ENCODE measurements around the gene C2orf66. TPM values are rescaled to one million over a fixed set of nuclear protein-coding genes. Genes with fewer than 3 reads are reported as not detected.

C2orf66 gene
- total RNA-seq, 4 donors from 2014 or later, result 0.18 TPM; not detected in 3

DNA sequence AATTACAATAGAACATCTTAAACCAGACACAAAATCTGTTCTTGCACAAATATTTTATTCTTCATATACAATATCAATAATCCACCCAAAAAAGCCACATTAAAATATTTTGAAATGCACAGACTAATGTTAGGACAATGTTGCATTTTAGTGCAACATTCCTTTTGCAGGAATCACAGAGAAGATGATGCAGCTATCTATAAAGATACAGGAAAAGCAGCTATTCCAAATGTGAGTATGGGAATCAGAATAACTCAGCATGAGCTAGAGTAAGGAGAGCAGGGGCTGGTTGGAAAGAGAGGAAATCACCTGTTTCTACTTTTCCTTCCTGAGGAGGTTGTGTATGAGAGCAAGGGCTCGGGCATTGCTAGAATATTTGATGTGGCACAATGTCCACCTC is 4.8 kb downstream of the C2orf66 start:
- H3K4me3 ChIP-seq, result no peak overlapping the region
- intact Hi-C loops (cut with DNase I), result no loop called here
- 47 to 60% methylated on average over 1 of the region's 1 CpG for WGBS, 2 donors
- H3K9me3 ChIP-seq, result no peaks in the 10 kb centered on the region
- TF ChIP-seq POLR2A (IDR thresholded peaks at IDR 0.05), result no peak
- TF ChIP-seq, protein P1, sequence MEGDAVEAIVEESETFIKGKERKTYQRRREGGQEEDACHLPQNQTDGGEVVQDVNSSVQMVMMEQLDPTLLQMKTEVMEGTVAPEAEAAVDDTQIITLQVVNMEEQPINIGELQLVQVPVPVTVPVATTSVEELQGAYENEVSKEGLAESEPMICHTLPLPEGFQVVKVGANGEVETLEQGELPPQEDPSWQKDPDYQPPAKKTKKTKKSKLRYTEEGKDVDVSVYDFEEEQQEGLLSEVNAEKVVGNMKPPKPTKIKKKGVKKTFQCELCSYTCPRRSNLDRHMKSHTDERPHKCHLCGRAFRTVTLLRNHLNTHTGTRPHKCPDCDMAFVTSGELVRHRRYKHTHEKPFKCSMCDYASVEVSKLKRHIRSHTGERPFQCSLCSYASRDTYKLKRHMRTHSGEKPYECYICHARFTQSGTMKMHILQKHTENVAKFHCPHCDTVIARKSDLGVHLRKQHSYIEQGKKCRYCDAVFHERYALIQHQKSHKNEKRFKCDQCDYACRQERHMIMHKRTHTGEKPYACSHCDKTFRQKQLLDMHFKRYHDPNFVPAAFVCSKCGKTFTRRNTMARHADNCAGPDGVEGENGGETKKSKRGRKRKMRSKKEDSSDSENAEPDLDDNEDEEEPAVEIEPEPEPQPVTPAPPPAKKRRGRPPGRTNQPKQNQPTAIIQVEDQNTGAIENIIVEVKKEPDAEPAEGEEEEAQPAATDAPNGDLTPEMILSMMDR (IDR thresholded peaks at IDR 0.05), result no peak
- no peak overlapping the region for H3K27ac ChIP-seq
- peaks cover 0 to 17% (median 0%) of the 10 kb centered on the region in 4 donors for H3K27me3 ChIP-seq
- DNase-seq, result no peak
- H3K36me3 ChIP-seq, result no peaks in the 10 kb centered on the region
- H3K4me1 ChIP-seq, result peaks cover 0 to 8% (median 7%) of the 10 kb centered on the region in 3 donors

DNA sequence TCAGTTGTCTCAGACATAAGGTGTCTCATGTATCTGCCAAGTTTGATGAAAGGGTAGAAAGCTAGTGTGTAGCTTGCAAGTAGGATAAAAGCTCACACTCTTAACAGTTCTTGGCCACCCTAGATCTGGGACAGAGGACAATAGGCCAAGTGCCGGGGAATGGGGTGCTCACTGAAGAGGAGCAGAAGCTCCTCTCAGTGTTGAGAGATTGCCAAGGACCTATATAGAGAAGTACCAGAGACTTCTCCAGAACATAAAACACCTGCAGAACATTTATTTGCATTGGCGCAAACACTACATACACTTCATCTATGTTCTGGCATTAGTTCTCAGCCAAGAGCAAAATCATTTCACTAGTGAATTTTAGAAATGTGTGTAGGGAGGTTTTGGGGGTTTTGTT is 6.8 kb downstream of the C2orf66 start:
- Histone ChIP-seq H3K4me3 (no peak overlapping the region), H3K27ac (no peak overlapping the region), H3K36me3 (peaks cover 0 to 5% (median 0%) of the 10 kb centered on the region in 3 donors), H3K9me3 (no peaks in the 10 kb centered on the region), H3K4me1 (peaks cover 5 to 25% (median 16%) of the 10 kb centered on the region in 3 donors), H3K27me3 (peaks cover 0 to 17% (median 0%) of the 10 kb centered on the region in 4 donors)
- TF ChIP-seq, protein P1 (IDR thresholded peaks at IDR 0.05), result no peak
- TF ChIP-seq POLR2A (IDR thresholded peaks at IDR 0.05), result no peak
- intact Hi-C loops (cut with DNase I), result no loop called here
- DNase-seq, result no peak
- 72 to 97% methylated on average over 2 of the region's 2 CpGs for WGBS, 2 donors

DNA sequence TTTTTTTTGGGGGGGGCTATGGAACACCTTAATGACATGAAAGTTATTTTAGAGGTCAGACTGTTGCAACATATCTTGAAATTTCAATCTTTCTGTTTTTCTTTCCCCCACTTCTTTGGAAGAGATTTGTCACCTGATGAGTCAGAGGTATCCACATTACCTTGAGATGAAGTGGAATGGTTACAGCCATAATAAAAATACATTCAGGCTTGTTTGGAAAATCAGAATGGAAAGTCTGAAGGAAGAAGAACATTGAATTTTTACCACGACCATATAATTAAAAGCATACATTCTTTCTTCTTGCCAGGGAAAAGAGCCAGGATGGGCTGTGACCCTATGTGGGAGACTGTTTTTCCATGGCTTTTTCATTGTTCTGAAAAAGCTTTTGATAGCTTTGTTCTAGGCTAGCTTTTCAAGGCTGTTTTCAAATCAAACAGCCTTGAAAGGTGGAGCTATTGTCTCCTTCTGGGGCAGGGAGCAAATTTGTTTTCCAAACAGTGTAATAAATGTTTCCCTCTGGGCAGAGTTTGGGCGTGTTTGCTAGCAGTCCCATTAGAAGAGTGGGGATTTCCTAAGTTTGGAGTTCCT is 7.4 kb downstream of the C2orf66 start:
- H3K27ac ChIP-seq, result no peak overlapping the region
- intact Hi-C loops (cut with DNase I), result no loop called here
- DNase-seq, result no peak
- peaks cover 0 to 11% (median 0%) of the 10 kb centered on the region in 3 donors for H3K36me3 ChIP-seq
- 17 to 22% methylated on average over 2 of the region's 2 CpGs for WGBS, 2 donors
- H3K4me3 ChIP-seq, result no peak overlapping the region
- H3K27me3 ChIP-seq, result peaks cover 0 to 17% (median 0%) of the 10 kb centered on the region in 4 donors
- peaks cover 5 to 29% (median 16%) of the 10 kb centered on the region in 3 donors for H3K4me1 ChIP-seq
- H3K9me3 ChIP-seq, result no peaks in the 10 kb centered on the region
- TF ChIP-seq POLR2A (IDR thresholded peaks at IDR 0.05), result no peak
- TF ChIP-seq, protein P1 (IDR thresholded peaks at IDR 0.05), result no peak

DNA sequence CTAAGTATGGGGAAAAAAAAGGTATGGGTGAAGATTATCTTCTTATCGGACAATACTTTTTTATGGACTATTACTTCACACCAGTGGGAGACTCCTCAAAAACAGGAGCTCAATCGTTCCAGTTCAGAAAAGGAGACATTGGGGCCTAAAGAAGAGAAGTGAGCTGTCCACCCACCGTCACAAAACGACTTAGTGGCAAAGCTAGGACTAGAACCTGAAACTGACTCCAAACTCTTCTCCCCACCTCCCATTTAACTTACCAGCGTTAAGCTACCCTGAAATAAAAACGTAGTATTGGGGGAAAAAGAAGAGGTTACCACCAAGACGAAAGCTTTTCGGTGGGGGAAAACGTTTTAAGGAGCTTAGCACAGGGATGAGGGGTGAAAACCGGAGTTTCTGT is 10.2 kb downstream of the C2orf66 start:
- Histone ChIP-seq H3K36me3 (peaks cover 0 to 39% (median 0%) of the 10 kb centered on the region in 3 donors), H3K4me3 (peak overlapping the region; percentile 58 to 84 (median 74)), H3K9me3 (no peaks in the 10 kb centered on the region), H3K27me3 (peaks cover 0 to 17% (median 0%) of the 10 kb centered on the region in 4 donors), H3K27ac (peak overlapping the region; percentile 74 to 87 (median 82)), H3K4me1 (peaks cover 5 to 29% (median 16%) of the 10 kb centered on the region in 3 donors)
- WGBS, 2 donors, result 9% methylated on average over 10 of the region's 10 CpGs
- DNase-seq, result no peak
- intact Hi-C loops (cut with DNase I), result no loop called here
- TF ChIP-seq POLR2A (IDR thresholded peaks at IDR 0.05), result no peak
- TF ChIP-seq, protein P1 (IDR thresholded peaks at IDR 0.05), result no peak

DNA sequence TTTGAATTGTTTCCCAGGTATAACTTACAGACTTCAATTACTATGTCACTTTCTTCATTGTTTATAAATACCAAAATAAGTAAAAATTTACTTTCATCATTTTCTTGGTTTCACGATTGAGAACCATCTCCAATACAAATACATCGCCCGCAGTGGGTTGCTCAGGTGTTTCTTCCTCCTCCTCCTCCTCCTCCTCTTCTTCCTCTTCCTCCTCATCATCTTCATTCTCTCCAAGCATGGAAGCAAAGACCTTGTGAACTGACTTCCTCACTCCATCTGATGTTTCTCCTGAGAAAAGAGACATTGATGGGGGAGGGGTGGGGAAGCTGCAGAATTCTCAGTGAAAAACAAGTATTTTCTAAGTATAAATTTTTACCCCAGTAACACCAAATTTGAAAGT is 16.3 kb downstream of the C2orf66 start:
- intact Hi-C loops (cut with DNase I), result no loop called here
- Histone ChIP-seq H3K4me1 (peaks cover 0 to 10% (median 1%) of the 10 kb centered on the region in 3 donors), H3K27ac (no peak overlapping the region), H3K4me3 (no peak overlapping the region), H3K9me3 (no peaks in the 10 kb centered on the region), H3K36me3 (peaks cover 5 to 100% (median 25%) of the 10 kb centered on the region in 3 donors), H3K27me3 (no peaks in the 10 kb centered on the region)
- TF ChIP-seq, protein P1 (IDR thresholded peaks at IDR 0.05), result no peak
- TF ChIP-seq POLR2A (IDR thresholded peaks at IDR 0.05), result no peak
- whole genome bisulfite sequencing, 2 donors, result 85 to 94% methylated on average over 3 of the region's 3 CpGs
- DNase-seq, result no peak
